ENCODE measurements around the gene C1QTNF7. TPM values are rescaled to one million over a fixed set of nuclear protein-coding genes. Genes with fewer than 3 reads are reported as not detected.

Gene C1QTNF7
- total RNA-seq, 1 donor from 2014 or later, result not detected

DNA sequence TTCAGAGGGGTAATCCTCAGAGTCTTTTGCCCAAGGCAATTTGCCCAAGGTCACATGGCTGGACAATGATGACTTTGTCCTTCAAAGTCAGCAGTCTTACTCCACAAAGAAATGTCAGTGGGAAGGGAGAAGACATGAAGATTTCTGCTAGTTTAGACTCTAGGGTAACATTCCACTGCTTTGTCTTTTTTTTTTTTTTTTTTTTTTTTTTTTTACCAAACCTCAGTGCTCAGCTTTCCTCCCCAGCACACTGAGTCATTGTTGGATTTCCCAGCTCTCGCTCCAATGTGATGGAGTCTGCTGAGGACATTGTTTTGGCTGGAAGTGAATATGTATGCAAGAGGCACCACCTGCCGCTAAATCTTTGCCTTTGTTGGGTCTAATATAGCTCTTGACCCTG, 7.2 kb upstream of the C1QTNF7 start:
- no peak for DNase-seq (ENCODE audit: low read depth)
- no peak overlapping the region for H3K4me3 ChIP-seq (ENCODE audit: low read depth, low read length)
- TF ChIP-seq, protein P1, sequence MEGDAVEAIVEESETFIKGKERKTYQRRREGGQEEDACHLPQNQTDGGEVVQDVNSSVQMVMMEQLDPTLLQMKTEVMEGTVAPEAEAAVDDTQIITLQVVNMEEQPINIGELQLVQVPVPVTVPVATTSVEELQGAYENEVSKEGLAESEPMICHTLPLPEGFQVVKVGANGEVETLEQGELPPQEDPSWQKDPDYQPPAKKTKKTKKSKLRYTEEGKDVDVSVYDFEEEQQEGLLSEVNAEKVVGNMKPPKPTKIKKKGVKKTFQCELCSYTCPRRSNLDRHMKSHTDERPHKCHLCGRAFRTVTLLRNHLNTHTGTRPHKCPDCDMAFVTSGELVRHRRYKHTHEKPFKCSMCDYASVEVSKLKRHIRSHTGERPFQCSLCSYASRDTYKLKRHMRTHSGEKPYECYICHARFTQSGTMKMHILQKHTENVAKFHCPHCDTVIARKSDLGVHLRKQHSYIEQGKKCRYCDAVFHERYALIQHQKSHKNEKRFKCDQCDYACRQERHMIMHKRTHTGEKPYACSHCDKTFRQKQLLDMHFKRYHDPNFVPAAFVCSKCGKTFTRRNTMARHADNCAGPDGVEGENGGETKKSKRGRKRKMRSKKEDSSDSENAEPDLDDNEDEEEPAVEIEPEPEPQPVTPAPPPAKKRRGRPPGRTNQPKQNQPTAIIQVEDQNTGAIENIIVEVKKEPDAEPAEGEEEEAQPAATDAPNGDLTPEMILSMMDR (conservative IDR thresholded peaks at IDR 0.05; ENCODE audit: low read depth, low read length), result no peak

DNA sequence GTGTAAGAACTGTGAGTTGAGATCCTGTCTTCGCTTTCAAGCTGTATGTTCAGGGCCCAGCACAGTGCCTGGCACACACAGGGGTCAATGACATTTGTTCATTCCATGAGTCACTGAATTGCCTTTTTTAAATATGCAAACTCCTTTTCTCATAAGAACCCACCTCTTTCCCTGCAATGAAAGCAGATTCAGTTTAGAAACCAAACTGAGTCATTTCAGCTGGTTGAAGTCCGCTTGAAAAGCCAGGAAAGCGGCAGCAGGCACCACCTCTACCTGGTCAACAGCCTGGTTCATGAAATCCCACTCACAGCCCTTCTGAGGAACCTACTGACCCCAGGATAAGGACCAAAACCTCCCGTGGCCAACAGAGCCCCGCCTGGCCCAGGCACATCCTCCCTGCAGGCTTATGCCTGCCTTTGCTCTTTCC, 4.5 kb upstream of the C1QTNF7 start:
- no peak overlapping the region for H3K4me3 ChIP-seq (ENCODE audit: low read depth, low read length)
- TF ChIP-seq, protein P1 (conservative IDR thresholded peaks at IDR 0.05; ENCODE audit: low read depth, low read length), result no peak
- DNase-seq (ENCODE audit: low read depth), result no peak

DNA sequence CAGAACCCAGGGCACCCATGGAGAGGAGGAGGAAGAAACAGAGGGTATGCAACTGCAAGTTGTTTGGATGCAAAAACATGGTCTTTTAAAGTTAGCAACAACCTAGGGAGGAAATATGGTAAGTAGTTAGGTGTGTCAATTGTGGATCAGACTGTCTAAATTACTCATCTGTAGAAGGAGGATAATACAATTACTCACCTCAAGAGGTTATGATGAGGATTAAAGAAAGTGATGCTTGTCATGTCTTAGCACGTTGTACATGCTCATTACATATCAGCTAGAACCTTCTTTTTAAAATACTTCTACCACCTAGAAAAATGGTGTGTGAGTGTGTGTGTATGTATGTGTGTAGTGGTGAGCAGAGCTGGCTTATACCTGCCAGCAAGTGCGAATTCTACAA, 2.3 kb upstream of the C1QTNF7 start:
- DNase-seq (ENCODE audit: low read depth), result no peak
- TF ChIP-seq, protein P1 (conservative IDR thresholded peaks at IDR 0.05; ENCODE audit: low read depth, low read length), result no peak
- no peak overlapping the region for H3K4me3 ChIP-seq (ENCODE audit: low read depth, low read length)

DNA sequence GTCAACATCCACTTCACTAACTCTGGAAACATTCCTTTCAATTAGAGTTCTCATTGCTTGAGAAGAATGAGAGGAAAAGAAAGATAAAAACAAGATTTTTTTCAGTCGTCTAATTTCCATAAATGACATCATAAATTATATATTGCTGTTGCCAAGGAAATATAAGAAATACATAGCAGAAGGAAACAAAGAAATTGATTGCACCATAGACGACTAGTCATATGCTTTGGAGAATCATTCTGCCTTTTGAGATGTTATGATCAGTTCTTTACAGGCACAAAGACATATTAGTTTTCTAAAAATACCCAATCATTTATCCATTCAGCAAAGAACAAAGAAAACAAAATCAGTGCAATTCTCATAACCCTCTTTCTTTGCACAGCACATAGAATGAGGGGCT, 672 bp upstream of the C1QTNF7 start:
- DNase-seq (ENCODE audit: low read depth), result no peak
- H3K4me3 ChIP-seq (ENCODE audit: low read depth, low read length), result no peak overlapping the region
- TF ChIP-seq, protein P1 (conservative IDR thresholded peaks at IDR 0.05; ENCODE audit: low read depth, low read length), result no peak

DNA sequence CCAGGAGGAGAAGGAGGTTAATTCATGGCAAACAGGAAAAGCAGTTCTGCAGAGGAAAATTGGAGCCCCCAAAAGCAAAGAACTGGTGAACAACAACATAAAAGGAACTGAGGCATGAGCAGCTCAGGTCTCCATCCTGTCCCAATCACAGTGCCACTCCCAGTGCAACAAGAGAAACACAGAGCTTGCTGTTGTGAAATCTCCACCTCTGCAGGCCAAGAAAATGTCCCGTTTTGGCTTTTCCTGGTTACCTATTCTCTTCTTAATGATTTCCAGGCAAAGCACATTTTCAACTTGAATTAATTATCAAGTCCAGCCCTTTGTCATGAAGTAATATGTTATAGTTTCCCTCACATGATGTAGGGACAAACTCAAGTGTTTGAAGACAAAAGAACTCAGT, 778 bp downstream of the C1QTNF7 start:
- no peak overlapping the region for H3K4me3 ChIP-seq (ENCODE audit: low read depth, low read length)
- DNase-seq (ENCODE audit: low read depth), result peak; percentile 13
- TF ChIP-seq, protein P1 (conservative IDR thresholded peaks at IDR 0.05; ENCODE audit: low read depth, low read length), result no peak

DNA sequence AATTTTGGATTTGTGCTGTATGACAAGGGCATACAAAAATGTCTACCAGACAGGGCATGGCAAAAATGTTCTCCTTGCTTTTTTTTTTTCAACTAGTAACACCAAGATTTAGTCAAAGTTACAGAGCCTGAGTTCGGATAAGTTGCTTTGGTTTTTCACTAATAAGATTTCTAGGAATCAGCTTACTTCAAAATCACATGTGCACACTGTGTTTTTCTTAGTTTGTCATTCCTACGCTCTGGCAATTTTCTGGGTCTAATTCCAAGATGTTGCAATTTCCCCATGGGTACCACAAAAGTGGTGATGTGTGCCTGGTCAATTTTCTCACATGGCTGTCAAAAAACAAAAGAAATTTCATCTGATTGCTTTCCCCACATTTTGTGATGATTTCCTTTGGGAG, 6.3 kb downstream of the C1QTNF7 start:
- H3K4me3 ChIP-seq (ENCODE audit: low read depth, low read length), result no peak overlapping the region
- DNase-seq (ENCODE audit: low read depth), result no peak
- TF ChIP-seq, protein P1 (conservative IDR thresholded peaks at IDR 0.05; ENCODE audit: low read depth, low read length), result no peak

DNA sequence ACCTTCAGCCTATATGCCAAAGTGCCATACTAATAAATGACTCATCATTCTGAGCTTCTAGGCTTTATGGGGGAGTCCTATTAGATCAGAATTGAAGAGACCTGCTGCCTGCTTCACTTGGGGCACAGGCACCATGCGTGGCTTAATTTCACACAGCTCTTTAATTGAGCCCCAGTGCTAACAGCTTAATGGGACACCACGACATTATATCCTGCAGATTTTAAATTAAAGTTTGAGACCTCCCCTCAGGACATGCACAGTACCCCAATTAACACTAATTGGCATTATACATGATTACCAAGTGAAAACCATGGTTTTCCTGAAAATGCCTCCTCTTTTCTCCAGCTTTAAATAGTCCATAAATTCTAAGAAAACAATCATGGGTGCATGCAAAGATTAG, 6.8 kb downstream of the C1QTNF7 start:
- H3K4me3 ChIP-seq (ENCODE audit: low read depth, low read length), result no peak overlapping the region
- no peak for DNase-seq (ENCODE audit: low read depth)
- TF ChIP-seq, protein P1 (conservative IDR thresholded peaks at IDR 0.05; ENCODE audit: low read depth, low read length), result no peak
